HEK293T (cell line): ENCODE results near the gene DSP.
A peak's percentile ranks its signal among the peaks of the same experiment; 100 is the strongest.

Experiments used
- CTCF ChIA-PET: fragments of 350-600 bp; formaldehyde crosslinking; extraction: SDS; loops from one replicate; lab custom pipeline; 2021; ENCODE audit warnings: antibody characterized with exemption, inconsistent platforms; lab: Yijun Ruan, JAX
- POLR2A ChIA-PET: fragments of 350-600 bp; formaldehyde crosslinking; extraction: SDS; loops from one replicate; lab custom pipeline; 2020; ENCODE audit warnings: antibody characterized with exemption, inconsistent platforms; lab: Yijun Ruan, JAX
- DNase-seq: peaks from one replicate; pipeline ENCODE4 v3.0.0; 2012; ENCODE audit warnings: mixed read lengths; ENCODE audit errors: extremely low spot score
- ARNT ChIP-seq: fragments of 450-650 bp; IDR thresholded peaks from 2 replicates; pipeline ENCODE4 v1.6.1; 2017; ENCODE audit warnings: mild to moderate bottlenecking
- BHLHE40 ChIP-seq: fragments of 450-650 bp; IDR thresholded peaks from 2 replicates; pipeline ENCODE4 v1.6.1; 2016; ENCODE audit warnings: mild to moderate bottlenecking, moderate library complexity, borderline replicate concordance
- CTBP1 ChIP-seq: fragments of 450-650 bp; IDR thresholded peaks from 2 replicates; pipeline ENCODE4 v1.6.1; 2016; ENCODE audit warnings: borderline replicate concordance
- ELF4 ChIP-seq: fragments of 450-650 bp; IDR thresholded peaks from 2 replicates; pipeline ENCODE4 v1.6.1; 2017; ENCODE audit warnings: antibody characterized with exemption
- FOXA1 ChIP-seq: fragments of 450-650 bp; IDR thresholded peaks from 2 replicates; pipeline ENCODE4 v1.6.1; 2016; ENCODE audit warnings: mild to moderate bottlenecking
- FOXK2 ChIP-seq: fragments of 450-650 bp; IDR thresholded peaks from 2 replicates; pipeline ENCODE4 v1.6.1; 2016; ENCODE audit warnings: mild to moderate bottlenecking
- FOXM1 ChIP-seq: fragments of 450-650 bp; IDR thresholded peaks from 2 replicates; pipeline ENCODE4 v1.6.1; 2017; ENCODE audit warnings: mild to moderate bottlenecking, borderline replicate concordance
- HDGF ChIP-seq: fragments of 450-650 bp; IDR thresholded peaks from 2 replicates; pipeline ENCODE4 v1.6.1; 2017; ENCODE audit warnings: antibody characterized with exemption, borderline replicate concordance
- L3MBTL2 ChIP-seq: fragments of 450-650 bp; conservative IDR thresholded peaks from 2 replicates; pipeline ENCODE4 v1.6.1; 2016; ENCODE audit warnings: mild to moderate bottlenecking
- LEF1 ChIP-seq: fragments of 450-650 bp; IDR thresholded peaks from 2 replicates; pipeline ENCODE4 v1.6.1; 2017; ENCODE audit warnings: mild to moderate bottlenecking, borderline replicate concordance
- NFRKB ChIP-seq: fragments of 450-650 bp; IDR thresholded peaks from 2 replicates; pipeline ENCODE4 v1.6.1; 2016; ENCODE audit warnings: mild to moderate bottlenecking, moderate library complexity
- PKNOX1 ChIP-seq: fragments of 450-650 bp; IDR thresholded peaks from 2 replicates; pipeline ENCODE4 v1.6.1; 2016
- SP1 ChIP-seq: fragments of 450-650 bp; IDR thresholded peaks from 2 replicates; pipeline ENCODE4 v1.6.1; 2017
- SUZ12 ChIP-seq: fragments of 450-650 bp; IDR thresholded peaks from 2 replicates; pipeline ENCODE4 v1.6.1; 2016; ENCODE audit warnings: mild to moderate bottlenecking
- TARDBP ChIP-seq: fragments of 450-650 bp; IDR thresholded peaks from 2 replicates; pipeline ENCODE4 v1.6.1; 2016
- ZNF384 ChIP-seq: fragments of 450-650 bp; IDR thresholded peaks from 2 replicates; pipeline ENCODE4 v1.6.1; 2016

Gene DSP

GRCh38 chr6:7594579-7595125 is 53.2 kb downstream of the DSP start:
- DNase-seq = no peak
- POLR2A ChIA-PET = no interaction called here
- TF ChIP-seq SUZ12 = no peak
- no peak for TF ChIP-seq PKNOX1
- no peak for TF ChIP-seq FOXA1
- TF ChIP-seq FOXM1 = no peak
- no peak for TF ChIP-seq LEF1
- TF ChIP-seq ARNT = no peak
- TF ChIP-seq BHLHE40 = no peak
- TF ChIP-seq TARDBP = no peak
- no peak for TF ChIP-seq FOXK2
- no peak for TF ChIP-seq ZNF384
- CTCF ChIA-PET = no interaction called here

GRCh38 chr6:7604003-7604402 is 62.5 kb downstream of the DSP start:
- ChIA-PET POLR2A (interaction anchor here (2.2 kb wide), 1 partner anchor 14 kb away, joined by 7 read pairs; the partner anchor contains the start of gene SNRNP48), CTCF (no interaction called here)
- DNase-seq = no peak
- TF ChIP-seq LEF1 = no peak
- TF ChIP-seq FOXK2 = no peak
- no peak for TF ChIP-seq CTBP1
- no peak for TF ChIP-seq ZNF384
- no peak for TF ChIP-seq L3MBTL2
- TF ChIP-seq FOXM1 = no peak
- no peak for TF ChIP-seq SUZ12
- TF ChIP-seq TARDBP = no peak
- no peak for TF ChIP-seq HDGF
- no peak for TF ChIP-seq NFRKB
- TF ChIP-seq BHLHE40 = no peak
- no peak for TF ChIP-seq PKNOX1
- no peak for TF ChIP-seq ELF4
- no peak for TF ChIP-seq FOXA1
- no peak for TF ChIP-seq ARNT
- TF ChIP-seq SP1 = no peak

- ChIA-PET POLR2A (interaction anchor here (0.7 to 2.2 kb wide), 2 partner anchors 15 to 215 kb away, joined by 3 to 7 read pairs; partner anchors contain the start of genes CAGE1, RIOK1 and SNRNP48), CTCF (no interaction called here)
- no peak for TF ChIP-seq L3MBTL2
- no peak for TF ChIP-seq NFRKB
- TF ChIP-seq FOXA1 = no peak
- no peak for TF ChIP-seq ZNF384
- no peak for TF ChIP-seq PKNOX1
- TF ChIP-seq FOXK2 = no peak
- TF ChIP-seq SUZ12 = no peak
- TF ChIP-seq HDGF = no peak
- no peak for TF ChIP-seq ARNT
- no peak for TF ChIP-seq FOXM1
- TF ChIP-seq LEF1 = no peak
- no peak for TF ChIP-seq SP1
- no peak for TF ChIP-seq ELF4
- TF ChIP-seq TARDBP = no peak
- DNase-seq = no peak
Observed at GRCh38 chr6:7604506-7604905, 63.0 kb downstream of the DSP start.

- CTCF ChIA-PET = interaction anchor here (0.6 to 1.1 kb wide), 6 partner anchors 10 to 935 kb away, joined by 3 to 11 read pairs (median 4); no protein-coding TSS in a partner anchor
- POLR2A ChIA-PET = interaction anchor here (0.6 kb wide), 1 partner anchor 26 kb away, joined by 3 read pairs; the partner anchor contains the start of gene SNRNP48
Observed at GRCh38 chr6:7615611-7616383, 74.3 kb downstream of the DSP start.

More at GRCh38 chr6:7615611-7616383, 74.3 kb downstream of the DSP start:
- TF ChIP-seq SP1 (no peak), ARNT (no peak), FOXM1 (no peak), ZNF384 (no peak), HDGF (no peak), L3MBTL2 (no peak), FOXA1 (no peak), SUZ12 (no peak), LEF1 (no peak), NFRKB (no peak), TARDBP (no peak), ELF4 (no peak), CTBP1 (no peak), BHLHE40 (no peak), PKNOX1 (no peak)
- DNase-seq = peak; percentile 62
